NT2/D1 (cell line): ENCODE measurements around the gene ZBTB16.

ENCODE experiments used
- DNase-seq: peaks from one replicate; pipeline ENCODE4 v3.0.0-alpha.2; 2011; ENCODE audit warnings: low read depth, low spot score
- H3K27me3 ChIP-seq: 2 replicates; pipeline ENCODE4 v1.6.0; 2011; ENCODE audit warnings: mild to moderate bottlenecking; ENCODE audit not compliant: insufficient read length, insufficient read depth
- H3K36me3 ChIP-seq: 2 replicates; pipeline ENCODE4 v1.6.1; 2011; ENCODE audit warnings: mild to moderate bottlenecking, low read length, mixed read lengths; ENCODE audit not compliant: insufficient read depth, insufficient read length
- H3K4me1 ChIP-seq: 2 replicates; pipeline ENCODE4 v1.5.1; 2011; ENCODE audit not compliant: insufficient read depth, insufficient read length
- H3K4me3 ChIP-seq: 2 replicates; pipeline ENCODE4 v1.5.1; 2011; ENCODE audit warnings: low read depth; ENCODE audit not compliant: insufficient read length
- H3K9ac ChIP-seq: 2 replicates; pipeline ENCODE4 v1.6.0; 2011; ENCODE audit warnings: low read depth; ENCODE audit not compliant: insufficient read length
- H3K9me3 ChIP-seq: 2 replicates; pipeline ENCODE4 v1.5.1; 2011; ENCODE audit warnings: mild to moderate bottlenecking, low read length; ENCODE audit not compliant: insufficient read depth
- SUZ12 ChIP-seq: IDR thresholded peaks from 2 replicates; pipeline ENCODE4 v1.6.1; 2011; ENCODE audit not compliant: insufficient read length, insufficient read depth; ENCODE audit errors: extremely low read depth
- YY1 ChIP-seq: IDR thresholded peaks from 2 replicates; pipeline ENCODE4 v1.6.1; 2011; ENCODE audit not compliant: insufficient read length, insufficient read depth
- ZNF274 ChIP-seq: IDR thresholded peaks from 2 replicates; pipeline ENCODE4 v1.6.1; 2011; ENCODE audit warnings: mild to moderate bottlenecking, low read depth, low read length

Gene ZBTB16

GRCh38 chr11:114121138-114121537 is 61.6 kb downstream of the ZBTB16 start:
- Histone ChIP-seq H3K9ac (no peak overlapping the region), H3K9me3 (no peaks in the 10 kb centered on the region), H3K4me3 (no peak overlapping the region), H3K27me3 (no peaks in the 10 kb centered on the region), H3K36me3 (no peaks in the 10 kb centered on the region), H3K4me1 (no peaks in the 10 kb centered on the region)
- TF ChIP-seq ZNF274: no peak
- no peak for TF ChIP-seq YY1
- DNase-seq: no peak

GRCh38 chr11:114121804-114122504 is 62.4 kb downstream of the ZBTB16 start:
- Histone ChIP-seq H3K27me3 (no peaks in the 10 kb centered on the region), H3K4me1 (no peaks in the 10 kb centered on the region), H3K36me3 (no peaks in the 10 kb centered on the region), H3K9ac (no peak overlapping the region), H3K9me3 (no peaks in the 10 kb centered on the region), H3K4me3 (no peak overlapping the region)
- no peak for DNase-seq
- TF ChIP-seq YY1 (no peak), SUZ12 (no peak), ZNF274 (no peak)

- no peaks in the 10 kb centered on the region for H3K4me1 ChIP-seq
- no peak overlapping the region for H3K4me3 ChIP-seq
- DNase-seq: no peak
- H3K27me3 ChIP-seq: no peaks in the 10 kb centered on the region
- no peaks in the 10 kb centered on the region for H3K36me3 ChIP-seq
- no peaks in the 10 kb centered on the region for H3K9me3 ChIP-seq
- no peak for TF ChIP-seq YY1
- TF ChIP-seq SUZ12: no peak
- no peak for TF ChIP-seq ZNF274
- H3K9ac ChIP-seq: no peak overlapping the region
Observed at GRCh38 chr11:114122686-114123085, 63.2 kb downstream of the ZBTB16 start.

- DNase-seq: no peak
- Histone ChIP-seq H3K9me3 (no peaks in the 10 kb centered on the region), H3K9ac (no peak overlapping the region), H3K36me3 (no peaks in the 10 kb centered on the region), H3K27me3 (no peaks in the 10 kb centered on the region), H3K4me3 (no peak overlapping the region), H3K4me1 (no peaks in the 10 kb centered on the region)
- TF ChIP-seq SUZ12 (no peak), ZNF274 (no peak), YY1 (no peak)
Observed at GRCh38 chr11:114123692-114124330, 64.3 kb downstream of the ZBTB16 start.

GRCh38 chr11:114124601-114125144 is 65.2 kb downstream of the ZBTB16 start:
- Histone ChIP-seq H3K4me3 (no peak overlapping the region), H3K36me3 (no peaks in the 10 kb centered on the region), H3K27me3 (no peaks in the 10 kb centered on the region), H3K9me3 (no peaks in the 10 kb centered on the region), H3K9ac (no peak overlapping the region), H3K4me1 (peaks cover 2% of the 10 kb centered on the region)
- DNase-seq: no peak
- TF ChIP-seq YY1 (no peak), ZNF274 (no peak), SUZ12 (no peak)

GRCh38 chr11:114125531-114125930 is 66.0 kb downstream of the ZBTB16 start:
- H3K9ac ChIP-seq: no peak overlapping the region
- no peaks in the 10 kb centered on the region for H3K36me3 ChIP-seq
- TF ChIP-seq SUZ12 (no peak), ZNF274 (no peak), YY1 (no peak)
- no peak overlapping the region for H3K4me3 ChIP-seq
- peaks cover 6% of the 10 kb centered on the region for H3K4me1 ChIP-seq
- H3K27me3 ChIP-seq: no peaks in the 10 kb centered on the region
- H3K9me3 ChIP-seq: no peaks in the 10 kb centered on the region
- DNase-seq: no peak

- TF ChIP-seq YY1 (no peak), ZNF274 (no peak)
- H3K27me3 ChIP-seq: no peaks in the 10 kb centered on the region
- no peak overlapping the region for H3K9ac ChIP-seq
- DNase-seq: no peak
- peaks cover 6% of the 10 kb centered on the region for H3K4me1 ChIP-seq
- no peaks in the 10 kb centered on the region for H3K36me3 ChIP-seq
- no peak overlapping the region for H3K4me3 ChIP-seq
- H3K9me3 ChIP-seq: no peaks in the 10 kb centered on the region
Observed at GRCh38 chr11:114125959-114126358, 66.4 kb downstream of the ZBTB16 start.
